Measurements from ENCODE around the gene KDM2A.

Gene KDM2A

DNA sequence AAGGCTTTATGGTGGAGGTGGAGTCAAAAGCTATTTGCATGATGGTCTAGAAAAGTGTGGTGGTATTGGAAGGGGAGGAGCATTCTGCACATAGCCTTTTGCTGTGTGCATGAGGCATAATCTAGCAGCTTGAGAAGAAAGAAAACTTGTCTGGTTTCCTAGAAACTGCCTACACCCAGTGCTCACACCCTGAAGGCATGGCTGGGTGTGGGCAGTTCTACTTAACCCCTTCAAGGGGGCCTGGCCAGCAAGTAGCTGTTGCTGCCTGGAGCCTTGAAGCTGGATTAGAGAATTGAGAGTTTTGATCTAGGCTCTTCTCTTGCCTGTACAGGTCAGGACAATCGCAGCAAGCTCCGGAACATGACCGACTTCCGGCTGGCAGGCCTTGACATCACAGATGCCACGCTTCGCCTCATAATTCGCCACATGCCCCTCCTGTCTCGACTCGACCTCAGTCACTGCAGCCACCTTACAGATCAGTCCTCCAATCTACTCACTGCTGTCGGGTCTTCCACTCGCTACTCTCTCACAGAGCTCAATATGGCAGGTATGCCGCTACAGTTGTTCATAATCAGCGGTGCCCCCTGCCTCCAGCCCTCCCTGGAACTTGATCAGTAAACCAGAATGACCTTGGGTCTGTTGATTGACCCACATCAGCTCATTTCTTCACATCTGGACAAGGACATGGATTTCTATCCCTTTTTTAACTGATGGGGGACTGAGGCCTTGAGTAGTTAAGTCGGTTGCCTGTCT lies 135.0 kb downstream of the KDM2A start:
- no peak overlapping the region for H2BK120ac ChIP-seq (ENCODE audit: low read depth, low read length)
- no peak overlapping the region for H3K27ac ChIP-seq (ENCODE audit: low read length, poor library complexity, severe bottlenecking)
- H3K27me3 ChIP-seq (ENCODE audit: control insufficient read depth in 1 of 2, insufficient read depth in 1 of 2, low read length in 2 of 2): no peaks in the 10 kb centered on the region
- no peak overlapping the region for H2BK15ac ChIP-seq (ENCODE audit: low read depth, poor library complexity, severe bottlenecking)
- H3K79me1 ChIP-seq (replicated peaks; ENCODE audit: low read length, poor library complexity, severe bottlenecking): peaks cover 43% of the 10 kb centered on the region
- no peaks in the 10 kb centered on the region for H3K9me3 ChIP-seq (ENCODE audit: control insufficient read depth, low read length)
- 94% methylated on average over 14 of the region's 14 CpGs for WGBS
- no peak for DNase-seq
- H4K8ac ChIP-seq (ENCODE audit: low read length): no peak overlapping the region
- no peaks in the 10 kb centered on the region for H3K4me1 ChIP-seq (ENCODE audit: control insufficient read depth, insufficient read depth, low read depth, low read length)
- no peak overlapping the region for H3K18ac ChIP-seq (ENCODE audit: low read depth in 1 of 2, low read length in 2 of 2)
- peaks cover 69 to 86% of the 10 kb centered on the region in 2 experiments for H3K36me3 ChIP-seq (ENCODE audit: control insufficient read depth in 1 of 2, insufficient read depth in 2 of 2, low read depth in 1 of 2, low read length in 2 of 2)
- H4K91ac ChIP-seq (ENCODE audit: low read length): no peak overlapping the region
- H3K4me3 ChIP-seq (ENCODE audit: insufficient read depth in 1 of 2, low read depth in 1 of 2, low read length in 2 of 2): no peak overlapping the region
- H2AFZ ChIP-seq (ENCODE audit: low read depth, low read length): no peak overlapping the region
- H2AK5ac ChIP-seq (ENCODE audit: low read length, severe bottlenecking): no peak overlapping the region
- no peak overlapping the region for H2BK5ac ChIP-seq (ENCODE audit: low read depth, low read length, poor library complexity, severe bottlenecking)
- H3K4ac ChIP-seq (ENCODE audit: low read depth in 1 of 2, low read length in 2 of 2): no peak overlapping the region
- no peak overlapping the region for H3K9ac ChIP-seq (ENCODE audit: low read length)
- no peak overlapping the region for H3K14ac ChIP-seq (ENCODE audit: low read length in 2 of 2)
- H3K4me2 ChIP-seq (ENCODE audit: low read length, poor library complexity, severe bottlenecking): no peak overlapping the region
- H2BK12ac ChIP-seq (ENCODE audit: low read length in 2 of 2): no peak overlapping the region
- H3K23ac ChIP-seq (ENCODE audit: low read length in 2 of 2): no peak overlapping the region

DNA sequence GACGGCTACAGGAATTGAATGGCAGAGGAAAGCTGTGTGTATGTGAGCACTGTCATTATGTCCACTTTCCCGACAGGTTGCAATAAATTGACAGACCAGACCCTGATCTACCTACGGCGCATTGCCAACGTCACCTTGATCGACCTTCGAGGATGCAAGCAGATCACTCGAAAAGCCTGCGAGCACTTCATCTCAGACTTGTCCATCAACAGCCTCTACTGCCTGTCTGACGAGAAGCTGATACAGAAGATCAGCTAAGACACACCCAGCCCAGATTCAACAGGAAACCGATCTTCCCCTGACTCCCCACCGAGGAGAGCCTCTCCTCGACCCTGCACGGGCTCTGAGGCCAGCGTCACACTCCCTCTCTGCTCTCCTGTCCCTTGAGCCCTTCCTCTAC lies 135.7 kb downstream of the KDM2A start:
- Histone ChIP-seq H3K9me3 (ENCODE audit: control insufficient read depth, low read length) (no peaks in the 10 kb centered on the region), H2BK120ac (ENCODE audit: low read depth, low read length) (no peak overlapping the region), H4K91ac (ENCODE audit: low read length) (no peak overlapping the region), H4K8ac (ENCODE audit: low read length) (no peak overlapping the region), H2BK15ac (ENCODE audit: low read depth, poor library complexity, severe bottlenecking) (no peak overlapping the region), H3K14ac (ENCODE audit: low read length in 2 of 2) (no peak overlapping the region), H2BK5ac (ENCODE audit: low read depth, low read length, poor library complexity, severe bottlenecking) (no peak overlapping the region), H3K23ac (ENCODE audit: low read length in 2 of 2) (no peak overlapping the region), H3K4me1 (ENCODE audit: control insufficient read depth, insufficient read depth, low read depth, low read length) (no peaks in the 10 kb centered on the region), H3K18ac (ENCODE audit: low read depth in 1 of 2, low read length in 2 of 2) (no peak overlapping the region), H3K27me3 (ENCODE audit: control insufficient read depth in 1 of 2, insufficient read depth in 1 of 2, low read length in 2 of 2) (no peaks in the 10 kb centered on the region), H2AK5ac (ENCODE audit: low read length, severe bottlenecking) (no peak overlapping the region), H3K36me3 (ENCODE audit: control insufficient read depth in 1 of 2, insufficient read depth in 2 of 2, low read depth in 1 of 2, low read length in 2 of 2) (peaks cover 67 to 78% of the 10 kb centered on the region in 2 experiments), H3K9ac (ENCODE audit: low read length) (no peak overlapping the region), H3K4me3 (ENCODE audit: insufficient read depth in 1 of 2, low read depth in 1 of 2, low read length in 2 of 2) (no peak overlapping the region), H3K4me2 (ENCODE audit: low read length, poor library complexity, severe bottlenecking) (no peak overlapping the region), H3K27ac (ENCODE audit: low read length, poor library complexity, severe bottlenecking) (no peak overlapping the region), H2AFZ (ENCODE audit: low read depth, low read length) (no peak overlapping the region), H3K79me1 (replicated peaks; ENCODE audit: low read length, poor library complexity, severe bottlenecking) (peaks cover 38% of the 10 kb centered on the region), H2BK12ac (ENCODE audit: low read length in 2 of 2) (no peak overlapping the region), H3K4ac (ENCODE audit: low read depth in 1 of 2, low read length in 2 of 2) (no peak overlapping the region)
- no peak for DNase-seq
- 97% methylated on average over 10 of the region's 15 CpGs for WGBS

DNA sequence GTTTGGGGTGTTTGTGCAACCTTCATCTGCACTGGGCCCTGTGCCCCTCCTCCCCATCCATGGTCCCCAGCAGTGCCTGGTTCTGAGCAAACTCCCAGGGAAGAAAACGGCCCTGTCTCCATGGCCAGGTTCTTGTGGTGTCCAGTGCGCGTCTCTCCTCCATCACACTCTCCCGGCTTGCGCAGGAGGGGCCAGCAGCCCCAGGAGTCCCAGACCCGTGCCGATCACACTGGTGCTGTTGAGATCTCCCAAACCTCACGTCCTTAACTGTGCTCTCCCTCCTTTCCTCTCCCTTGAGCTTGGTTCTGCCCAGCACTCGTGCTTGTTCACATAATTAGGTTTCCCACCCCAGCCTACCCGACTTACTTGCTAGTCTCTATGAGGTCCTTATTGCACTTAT lies 136.3 kb downstream of the KDM2A start:
- Histone ChIP-seq H2BK15ac (ENCODE audit: low read depth, poor library complexity, severe bottlenecking) (peak overlapping the region; percentile 3), H3K14ac (ENCODE audit: low read length in 2 of 2) (no peak overlapping the region), H3K27ac (ENCODE audit: low read length, poor library complexity, severe bottlenecking) (no peak overlapping the region), H2BK5ac (ENCODE audit: low read depth, low read length, poor library complexity, severe bottlenecking) (no peak overlapping the region), H2BK12ac (ENCODE audit: low read length in 2 of 2) (no peak overlapping the region), H3K4me2 (ENCODE audit: low read length, poor library complexity, severe bottlenecking) (no peak overlapping the region), H3K27me3 (ENCODE audit: control insufficient read depth in 1 of 2, insufficient read depth in 1 of 2, low read length in 2 of 2) (no peaks in the 10 kb centered on the region), H3K79me1 (replicated peaks; ENCODE audit: low read length, poor library complexity, severe bottlenecking) (peaks cover 33% of the 10 kb centered on the region), H3K4ac (ENCODE audit: low read depth in 1 of 2, low read length in 2 of 2) (no peak overlapping the region), H2BK120ac (ENCODE audit: low read depth, low read length) (no peak overlapping the region), H2AK5ac (ENCODE audit: low read length, severe bottlenecking) (no peak overlapping the region), H4K91ac (ENCODE audit: low read length) (no peak overlapping the region), H4K8ac (ENCODE audit: low read length) (no peak overlapping the region), H3K9me3 (ENCODE audit: control insufficient read depth, low read length) (no peaks in the 10 kb centered on the region), H3K4me3 (ENCODE audit: insufficient read depth in 1 of 2, low read depth in 1 of 2, low read length in 2 of 2) (no peak overlapping the region), H2AFZ (ENCODE audit: low read depth, low read length) (no peak overlapping the region), H3K18ac (ENCODE audit: low read depth in 1 of 2, low read length in 2 of 2) (no peak overlapping the region), H3K4me1 (ENCODE audit: control insufficient read depth, insufficient read depth, low read depth, low read length) (no peaks in the 10 kb centered on the region), H3K9ac (ENCODE audit: low read length) (no peak overlapping the region), H3K36me3 (ENCODE audit: control insufficient read depth in 1 of 2, insufficient read depth in 2 of 2, low read depth in 1 of 2, low read length in 2 of 2) (peaks cover 61 to 73% of the 10 kb centered on the region in 2 experiments), H3K23ac (ENCODE audit: low read length in 2 of 2) (no peak overlapping the region)
- DNase-seq: no peak
- 95% methylated on average over 10 of the region's 10 CpGs for WGBS

- Histone ChIP-seq H3K4me3 (ENCODE audit: insufficient read depth in 1 of 2, low read depth in 1 of 2, low read length in 2 of 2) (no peak overlapping the region), H4K8ac (ENCODE audit: low read length) (no peak overlapping the region), H3K14ac (ENCODE audit: low read length in 2 of 2) (no peak overlapping the region), H2BK15ac (ENCODE audit: low read depth, poor library complexity, severe bottlenecking) (no peak overlapping the region), H2AFZ (ENCODE audit: low read depth, low read length) (no peak overlapping the region), H3K4me2 (ENCODE audit: low read length, poor library complexity, severe bottlenecking) (no peak overlapping the region), H3K9me3 (ENCODE audit: control insufficient read depth, low read length) (no peaks in the 10 kb centered on the region), H3K4ac (ENCODE audit: low read depth in 1 of 2, low read length in 2 of 2) (no peak overlapping the region), H2BK120ac (ENCODE audit: low read depth, low read length) (no peak overlapping the region), H4K91ac (ENCODE audit: low read length) (peak overlapping the region; percentile 70), H3K9ac (ENCODE audit: low read length) (no peak overlapping the region), H3K79me1 (replicated peaks; ENCODE audit: low read length, poor library complexity, severe bottlenecking) (peaks cover 29% of the 10 kb centered on the region), H3K18ac (ENCODE audit: low read depth in 1 of 2, low read length in 2 of 2) (no peak overlapping the region), H2BK12ac (ENCODE audit: low read length in 2 of 2) (no peak overlapping the region), H2BK5ac (ENCODE audit: low read depth, low read length, poor library complexity, severe bottlenecking) (no peak overlapping the region), H3K4me1 (ENCODE audit: control insufficient read depth, insufficient read depth, low read depth, low read length) (no peaks in the 10 kb centered on the region), H3K27ac (ENCODE audit: low read length, poor library complexity, severe bottlenecking) (no peak overlapping the region), H3K23ac (ENCODE audit: low read length in 2 of 2) (no peak overlapping the region), H3K36me3 (ENCODE audit: control insufficient read depth in 1 of 2, insufficient read depth in 2 of 2, low read depth in 1 of 2, low read length in 2 of 2) (peaks cover 56 to 68% of the 10 kb centered on the region in 2 experiments), H2AK5ac (ENCODE audit: low read length, severe bottlenecking) (no peak overlapping the region), H3K27me3 (ENCODE audit: control insufficient read depth in 1 of 2, insufficient read depth in 1 of 2, low read length in 2 of 2) (no peaks in the 10 kb centered on the region)
- WGBS: 95% methylated on average over 8 of the region's 8 CpGs
- no peak for DNase-seq
These were observed 136.8 kb downstream of the KDM2A start for GRCh38 chr11:67255864-67256263.

Data from mesenchymal stem cell (in vitro differentiated cells and primary cell).